ENCODE measurements around the gene PHF13.
"Not testable (repeated sequence)": the region's sequence is repeated elsewhere in the genome, so short reads cannot be mapped to it uniquely, and the experiment has no call there.

GRCh38 chr1:6662468-6662867, 48.9 kb downstream of the PHF13 start:
- not testable (repeated sequence) for TF ChIP-seq CTCF, POLR2AphosphoS5, POLR2A, EP300 (IDR thresholded peaks at IDR 0.05)
